ENCODE results near the gene SLC25A3. TPM values are rescaled to one million over a fixed set of nuclear protein-coding genes. Genes with fewer than 3 reads are reported as not detected.

The SLC25A3 gene
- polyA plus RNA-seq, 3 donors, result 577 to 688 (median 657) TPM

- DNase-seq, result no peak
Observed at GRCh38 chr12:98646294-98647090, 53.0 kb downstream of the SLC25A3 start.

- DNase-seq, result no peak
Observed at GRCh38 chr12:98651328-98651727, 57.8 kb downstream of the SLC25A3 start.

- no peak for DNase-seq
Observed at GRCh38 chr12:98653866-98654493, 60.5 kb downstream of the SLC25A3 start.

Other genes with a start within 250 kb of the SLC25A3 start
- gene TMPO, start 78.1 kb upstream of the SLC25A3 start, polyA plus RNA-seq (ENCODE audit: insufficient read length in 3 of 3), result 100 to 1,000 TPM; 185 to 189 (median 188) TPM
- gene IKBIP, start 51.1 kb downstream of the SLC25A3 start, polyA plus RNA-seq (ENCODE audit: insufficient read length in 3 of 3), result 10 to 100 TPM; 21.3 to 24.2 (median 24.0) TPM
- 10 to 100 TPM; 27.9 to 33.4 (median 29.7) TPM for gene APAF1, start 51.6 kb downstream of the SLC25A3 start, polyA plus RNA-seq (ENCODE audit: insufficient read length in 3 of 3)

All from renal pelvis (tissue), 4 donors.